Right atrium auricular region (tissue), 2 donors: Measurements from ENCODE around the gene RIPK1. TPM values are rescaled to one million over a fixed set of nuclear protein-coding genes. Genes with fewer than 3 reads are reported as not detected.
"Not testable (repeated sequence)": the region's sequence is repeated elsewhere in the genome, so short reads cannot be mapped to it uniquely, and the experiment has no call there.

ENCODE experiments used
- DNase-seq: peaks from one replicate; pipeline ENCODE4 v3.0.0-alpha.2; 2019; ENCODE audit warnings: low spot score
- H3K27ac ChIP-seq, 2 donors: fragments of 200-600 bp; sonication (generic); 1 replicate in 1 of 2; 2 replicates in 1 of 2; pipeline ENCODE4 v1.5.1; 2016 to 2019
- H3K27me3 ChIP-seq, 2 donors: fragments of 200-600 bp; sonication (generic); one replicate each; pipeline versions ENCODE4 v1.5.1 to v1.6.0; 2017 to 2019
- H3K36me3 ChIP-seq: fragments of 200-600 bp; sonication (generic); one replicate; pipeline ENCODE4 v1.5.1; 2016
- H3K4me1 ChIP-seq, 2 donors: fragments of 200-600 bp; sonication (generic); one replicate each; pipeline versions ENCODE4 v1.5.1 to v1.6.0; 2017 to 2019
- H3K4me3 ChIP-seq, 2 donors: fragments of 200-600 bp; sonication (generic); 1 replicate in 1 of 2; 2 replicates in 1 of 2; pipeline ENCODE4 v1.5.1; 2017 to 2019; ENCODE audit warnings: mild to moderate bottlenecking in 1 of 2, moderate library complexity in 1 of 2
- H3K9me3 ChIP-seq, 2 donors: fragments of 200-600 bp; sonication (generic); one replicate each; pipeline ENCODE4 v1.5.1; 2019
- CTCF ChIP-seq, 2 donors: fragments of 200-600 bp; sonication (generic); IDR thresholded peaks; one replicate each; pipeline ENCODE4 v1.5.1; 2019; ENCODE audit warnings: antibody characterized with exemption in 2 of 2
- total RNA-seq, 2 donors: library from RNA; depleted of rRNA; stranded (reverse); fragments of >200 nt; gene quantifications; one replicate each; pipeline ENCODE4 v1.1.0, GENCODE V29; 2016

The RIPK1 gene
- total RNA-seq, 2 donors from 2014 or later = 9.5 to 11.3 TPM

GRCh38 chr6:3041147-3041546, 27.1 kb upstream of the RIPK1 start:
- Histone ChIP-seq H3K27ac (no peak overlapping the region), H3K9me3 (peaks cover 0 to 5% of the 10 kb centered on the region in 2 donors), H3K4me1 (no peaks in the 10 kb centered on the region)

GRCh38 chr6:3041606-3042005, 26.7 kb upstream of the RIPK1 start:
- H3K27me3 ChIP-seq = no peaks in the 10 kb centered on the region
- H3K9me3 ChIP-seq = peaks cover 0 to under 1% of the 10 kb centered on the region in 2 donors
- no peak for DNase-seq
- no peaks in the 10 kb centered on the region for H3K36me3 ChIP-seq
- no peaks in the 10 kb centered on the region for H3K4me1 ChIP-seq
- no peak overlapping the region for H3K27ac ChIP-seq
- no peak for TF ChIP-seq CTCF (IDR thresholded peaks at IDR 0.05)
- no peak overlapping the region for H3K4me3 ChIP-seq

More at GRCh38 chr6:3041147-3041546, 27.1 kb upstream of the RIPK1 start:
- no peak overlapping the region for H3K4me3 ChIP-seq
- TF ChIP-seq CTCF (IDR thresholded peaks at IDR 0.05) = no peak
- no peaks in the 10 kb centered on the region for H3K27me3 ChIP-seq
- no peak for DNase-seq
- H3K36me3 ChIP-seq = no peaks in the 10 kb centered on the region

- Histone ChIP-seq H3K4me1 (no peaks in the 10 kb centered on the region), H3K4me3 (no peak overlapping the region), H3K27me3 (no peaks in the 10 kb centered on the region), H3K9me3 (no peaks in the 10 kb centered on the region), H3K36me3 (no peaks in the 10 kb centered on the region), H3K27ac (no peak overlapping the region)
- TF ChIP-seq CTCF (IDR thresholded peaks at IDR 0.05) = no peak
- DNase-seq = no peak
Observed at GRCh38 chr6:3045369-3045768, 22.9 kb upstream of the RIPK1 start.

- Histone ChIP-seq H3K4me1 (no peaks in the 10 kb centered on the region), H3K27ac (no peak overlapping the region), H3K36me3 (no peaks in the 10 kb centered on the region), H3K4me3 (no peak overlapping the region), H3K9me3 (no peaks in the 10 kb centered on the region), H3K27me3 (no peaks in the 10 kb centered on the region)
- no peak for TF ChIP-seq CTCF (IDR thresholded peaks at IDR 0.05)
- no peak for DNase-seq
Observed at GRCh38 chr6:3045777-3046176, 22.5 kb upstream of the RIPK1 start.

GRCh38 chr6:3046295-3046694, 22.0 kb upstream of the RIPK1 start:
- no peak overlapping the region for H3K4me3 ChIP-seq
- TF ChIP-seq CTCF (IDR thresholded peaks at IDR 0.05) = no peak
- H3K27ac ChIP-seq = no peak overlapping the region
- no peaks in the 10 kb centered on the region for H3K36me3 ChIP-seq
- DNase-seq = no peak
- H3K9me3 ChIP-seq = no peaks in the 10 kb centered on the region
- no peaks in the 10 kb centered on the region for H3K4me1 ChIP-seq
- no peaks in the 10 kb centered on the region for H3K27me3 ChIP-seq

- not testable (repeated sequence) for H3K9me3 ChIP-seq, H3K4me1 ChIP-seq, H3K27ac ChIP-seq, H3K4me3 ChIP-seq, H3K27me3 ChIP-seq, H3K36me3 ChIP-seq, DNase-seq
Observed at GRCh38 chr6:3048009-3048408, 20.3 kb upstream of the RIPK1 start.
